Stimulated activated CD8-positive, alpha-beta memory T cell treated with anti-CD3 and anti-CD28 coated beads, Interleukin-4, amount 100 ng/mL, for 48 hours (primary cell): ENCODE measurements around the gene AP2B1.
"Not testable (repeated sequence)": the region's sequence is repeated elsewhere in the genome, so short reads cannot be mapped to it uniquely, and the experiment has no call there.

Source experiments
- DNase-seq: peaks from one replicate; pipeline ENCODE4 v3.0.0-alpha.2; 2020

Gene AP2B1

GRCh38 chr17:35578197-35578928, 8.8 kb upstream of the AP2B1 start, which contains the start of gene PEX12:
Gene PEX12 (minus strand): TSS chr17:35578571. CDS start chr17:35578021, 550 bp downstream.
- peak; percentile 86 for DNase-seq

- DNase-seq, result no peak
Measured at GRCh38 chr17:35578929-35579432, 8.1 kb upstream of the AP2B1 start.

- DNase-seq, result no peak
Measured at GRCh38 chr17:35584061-35584460, 3.1 kb upstream of the AP2B1 start.

- DNase-seq, result peak; percentile 33
Measured at GRCh38 chr17:35586569-35587073, 501 bp upstream of the AP2B1 start.

GRCh38 chr17:35588196-35588920, 1.2 kb downstream of the AP2B1 start:
- DNase-seq, result no peak

- DNase-seq, result no peak
Measured at GRCh38 chr17:35596072-35596471, 8.9 kb downstream of the AP2B1 start.

GRCh38 chr17:35596530-35597233, 9.6 kb downstream of the AP2B1 start:
- no peak for DNase-seq

- no peak for DNase-seq
Measured at GRCh38 chr17:35597604-35598003, 10.5 kb downstream of the AP2B1 start.

GRCh38 chr17:35603674-35604073, 16.6 kb downstream of the AP2B1 start:
- DNase-seq, result no peak

GRCh38 chr17:35605678-35606077, 18.6 kb downstream of the AP2B1 start:
- no peak for DNase-seq

- DNase-seq, result no peak
Measured at GRCh38 chr17:35607239-35607847, 20.2 kb downstream of the AP2B1 start.

- no peak for DNase-seq
Measured at GRCh38 chr17:35609831-35610230, 22.7 kb downstream of the AP2B1 start.

GRCh38 chr17:35610746-35611145, 23.6 kb downstream of the AP2B1 start:
- DNase-seq, result not testable (repeated sequence)

- peak; percentile 37 for DNase-seq
Measured at GRCh38 chr17:35612924-35613521, 25.9 kb downstream of the AP2B1 start.

- DNase-seq, result no peak
Measured at GRCh38 chr17:35614810-35615209, 27.7 kb downstream of the AP2B1 start.

- DNase-seq, result no peak
Measured at GRCh38 chr17:35616536-35616935, 29.4 kb downstream of the AP2B1 start.

GRCh38 chr17:35617505-35617904, 30.4 kb downstream of the AP2B1 start:
- DNase-seq, result no peak

GRCh38 chr17:35618628-35619027, 31.5 kb downstream of the AP2B1 start:
- no peak for DNase-seq

GRCh38 chr17:35621768-35622167, 34.6 kb downstream of the AP2B1 start:
- no peak for DNase-seq

- DNase-seq, result no peak
Measured at GRCh38 chr17:35627417-35627816, 40.3 kb downstream of the AP2B1 start.

GRCh38 chr17:35630530-35631148, 43.5 kb downstream of the AP2B1 start:
- no peak for DNase-seq

GRCh38 chr17:35641032-35641431, 53.9 kb downstream of the AP2B1 start:
- no peak for DNase-seq
